ENCODE data around the gene ELP2. TPM values are rescaled to one million over a fixed set of nuclear protein-coding genes. Genes with fewer than 3 reads are reported as not detected.

The ELP2 gene
- total and polyA plus RNA-seq, 2 of the 8 experiments (the other 6 are each of a cell fraction or from before 2014, with no cell fraction given) = 55.8 to 165 TPM

DNA sequence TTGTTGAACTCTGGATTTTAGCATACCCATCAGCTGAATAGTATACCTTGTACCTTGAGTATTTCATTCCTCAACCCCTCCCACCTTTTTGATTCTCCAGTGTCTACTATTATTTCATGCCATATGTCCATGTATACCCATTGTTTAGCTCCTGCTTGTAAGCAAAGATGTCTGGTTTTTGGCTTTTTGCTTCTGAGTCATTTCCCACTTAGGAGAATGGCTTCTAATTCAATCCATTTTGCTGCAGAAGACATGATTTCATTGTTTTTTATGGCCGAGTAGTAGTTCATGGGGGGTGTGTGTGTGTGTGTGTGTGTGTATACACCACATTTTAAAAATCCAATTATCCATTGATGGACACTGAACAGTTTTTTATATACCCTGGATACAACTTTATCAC, 33.3 kb downstream of the ELP2 start (continued):
- TF ChIP-seq BCL11A (IDR thresholded peaks at IDR 0.05; ENCODE audit: low read depth in 2 of 2, low read length in 2 of 2) (no peak), KDM1A (IDR thresholded peaks at IDR 0.05; ENCODE audit: borderline replicate concordance, low read length) (no peak), SP4 (IDR thresholded peaks at IDR 0.05; ENCODE audit: low read length) (no peak), BRCA1 (IDR thresholded peaks at IDR 0.05; ENCODE audit: low read depth, low read length) (no peak), EZH2 (IDR thresholded peaks at IDR 0.05; ENCODE audit: low read depth, low read length, severe bottlenecking) (no peak), NANOG (IDR thresholded peaks at IDR 0.05; ENCODE audit: insufficient read depth, low read depth, low read length, poor library complexity, severe bottlenecking) (no peak)
